ENCODE data around the gene WNT9B.

Gene WNT9B, protein sequence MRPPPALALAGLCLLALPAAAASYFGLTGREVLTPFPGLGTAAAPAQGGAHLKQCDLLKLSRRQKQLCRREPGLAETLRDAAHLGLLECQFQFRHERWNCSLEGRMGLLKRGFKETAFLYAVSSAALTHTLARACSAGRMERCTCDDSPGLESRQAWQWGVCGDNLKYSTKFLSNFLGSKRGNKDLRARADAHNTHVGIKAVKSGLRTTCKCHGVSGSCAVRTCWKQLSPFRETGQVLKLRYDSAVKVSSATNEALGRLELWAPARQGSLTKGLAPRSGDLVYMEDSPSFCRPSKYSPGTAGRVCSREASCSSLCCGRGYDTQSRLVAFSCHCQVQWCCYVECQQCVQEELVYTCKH

DNA sequence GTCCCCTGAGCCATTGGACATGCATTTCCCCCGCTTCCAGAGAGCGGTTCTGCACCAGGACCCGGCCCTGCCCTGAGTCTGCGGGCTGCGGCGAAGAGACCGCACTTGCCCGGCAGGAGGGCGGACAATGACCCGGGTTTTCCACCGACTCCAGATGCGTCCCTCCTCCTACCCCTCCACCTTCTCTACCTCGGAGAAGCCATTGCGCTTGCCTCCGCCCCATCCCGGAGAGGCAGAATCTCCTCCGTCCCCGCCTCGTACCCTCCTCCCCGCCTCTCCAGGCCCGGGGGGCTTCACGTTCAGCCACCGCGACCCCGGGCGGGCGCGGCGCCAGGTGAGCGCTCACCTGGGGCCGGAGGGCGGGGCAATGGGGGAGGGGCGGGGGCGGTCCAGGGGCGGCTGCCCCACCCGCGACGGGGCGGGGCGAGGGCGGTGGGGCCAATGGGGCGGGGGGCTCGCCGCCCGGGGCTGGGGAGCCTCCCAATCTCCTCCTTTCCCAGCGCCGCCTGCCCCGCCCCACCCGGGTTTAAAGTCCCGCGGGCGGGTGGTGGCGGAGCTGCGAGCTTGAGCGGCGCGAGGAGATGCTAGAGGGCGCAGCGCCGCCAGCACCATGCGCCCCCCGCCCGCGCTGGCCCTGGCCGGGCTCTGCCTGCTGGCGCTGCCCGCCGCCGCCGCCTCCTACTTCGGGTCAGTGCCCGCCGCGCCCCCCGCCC, at the start of gene WNT9B:
WNT9B (plus strand) TSS at position 555 of the 713 bp plus-strand sequence; CDS start at position 611, 56 bp downstream.
- DNase-seq: no peak

DNA sequence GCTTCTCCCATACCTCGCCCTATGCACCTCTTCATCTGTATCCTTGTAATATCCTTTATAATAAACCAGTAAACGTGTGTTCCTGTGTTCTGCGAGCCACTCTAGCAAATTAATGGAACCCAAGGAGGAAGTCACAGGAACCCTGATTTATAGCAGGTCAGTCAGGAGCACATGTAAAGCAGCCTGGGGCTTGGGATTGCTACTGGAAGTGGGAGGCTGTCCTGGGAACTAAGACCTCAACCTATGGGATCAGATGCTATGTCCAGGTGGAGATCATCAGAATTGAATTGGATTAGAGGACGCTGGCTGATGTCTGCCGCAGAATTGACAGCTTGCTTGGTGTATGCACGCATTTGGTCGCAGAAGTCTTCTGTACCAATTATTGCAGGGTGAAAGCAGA, 48.6 kb upstream of the WNT9B start:
- no peak for DNase-seq

DNA sequence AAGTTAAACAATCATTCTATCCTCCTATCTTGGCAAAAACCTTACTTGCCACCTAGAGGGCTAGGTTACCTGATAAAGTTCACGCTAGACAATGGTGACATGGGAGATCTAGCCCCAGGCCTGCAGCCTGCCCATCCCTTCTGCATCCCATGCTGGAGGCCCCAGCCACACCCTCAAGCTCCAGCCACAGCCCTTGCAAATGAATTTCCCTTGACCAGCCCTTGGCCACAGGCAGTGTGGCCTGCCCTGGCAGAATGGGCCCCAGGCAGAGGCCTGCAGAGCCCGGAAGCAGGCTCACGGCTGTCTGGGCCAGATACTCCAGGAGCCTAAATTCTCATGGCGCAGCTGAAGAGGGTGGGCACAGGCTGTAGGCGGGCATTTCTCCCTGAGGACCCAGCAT, 47.8 kb upstream of the WNT9B start:
- DNase-seq: no peak

DNA sequence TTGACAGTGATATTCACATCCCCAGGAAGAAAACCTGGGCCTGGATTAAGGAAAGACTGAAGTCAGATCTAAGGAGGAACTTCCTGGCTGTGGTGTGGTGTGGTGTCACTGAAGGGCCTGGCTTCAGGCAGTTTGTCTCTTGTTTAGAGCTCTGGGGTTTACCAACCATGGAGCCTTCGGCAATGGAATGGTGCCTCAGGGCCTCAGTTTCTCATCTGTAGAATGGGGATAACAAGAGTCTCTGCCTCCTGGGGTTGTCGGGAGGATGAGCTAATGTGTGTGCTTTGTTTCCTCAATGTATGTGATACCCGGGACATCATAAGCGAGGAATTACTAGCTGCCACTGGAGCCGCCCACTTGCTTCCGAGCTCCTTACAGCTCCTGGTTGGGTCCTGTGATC, 45.6 kb upstream of the WNT9B start:
- DNase-seq: no peak

DNA sequence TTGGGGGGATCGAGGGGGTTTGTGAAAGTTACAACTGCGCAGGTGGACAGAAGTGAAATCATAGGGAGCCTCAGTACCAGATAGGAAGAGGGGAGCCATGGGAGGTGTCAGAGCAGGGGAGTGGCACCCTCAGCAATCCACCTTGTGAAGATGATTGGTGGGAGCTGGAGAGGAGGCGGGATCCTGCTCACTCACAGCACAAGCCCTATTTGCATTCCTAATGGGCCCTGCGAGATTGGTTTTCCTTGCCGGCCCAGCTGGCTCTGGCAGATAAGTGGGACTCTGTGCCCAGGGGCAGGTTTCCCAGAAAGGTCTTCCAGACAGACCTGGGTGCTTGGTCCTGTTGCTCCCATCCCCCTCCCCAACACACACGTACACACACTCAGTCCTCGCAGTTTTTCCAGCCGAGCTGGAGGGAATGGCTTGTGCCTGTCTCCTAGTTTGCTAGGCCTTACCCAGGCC, 42.2 kb upstream of the WNT9B start:
- DNase-seq: no peak

DNA sequence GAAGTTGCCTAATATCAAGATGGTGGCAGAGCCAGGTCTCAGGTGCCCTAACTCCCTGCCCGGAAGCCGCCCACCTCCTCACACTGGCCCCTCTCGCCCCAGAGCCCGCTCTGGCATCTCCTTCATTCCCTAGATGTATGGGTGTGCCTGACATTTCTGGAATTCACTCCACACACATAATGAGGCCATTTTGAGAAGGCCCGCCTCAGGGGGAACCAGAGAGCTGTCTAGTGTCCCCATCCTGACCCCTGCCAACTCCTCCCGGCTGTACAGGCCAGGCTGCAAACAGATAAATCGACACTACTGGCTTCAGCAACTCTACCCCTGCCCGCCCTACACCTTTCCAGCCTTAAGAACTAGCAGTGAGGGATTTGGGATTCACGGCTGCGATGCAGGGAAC, 40.5 kb upstream of the WNT9B start:
- no peak for DNase-seq

DNA sequence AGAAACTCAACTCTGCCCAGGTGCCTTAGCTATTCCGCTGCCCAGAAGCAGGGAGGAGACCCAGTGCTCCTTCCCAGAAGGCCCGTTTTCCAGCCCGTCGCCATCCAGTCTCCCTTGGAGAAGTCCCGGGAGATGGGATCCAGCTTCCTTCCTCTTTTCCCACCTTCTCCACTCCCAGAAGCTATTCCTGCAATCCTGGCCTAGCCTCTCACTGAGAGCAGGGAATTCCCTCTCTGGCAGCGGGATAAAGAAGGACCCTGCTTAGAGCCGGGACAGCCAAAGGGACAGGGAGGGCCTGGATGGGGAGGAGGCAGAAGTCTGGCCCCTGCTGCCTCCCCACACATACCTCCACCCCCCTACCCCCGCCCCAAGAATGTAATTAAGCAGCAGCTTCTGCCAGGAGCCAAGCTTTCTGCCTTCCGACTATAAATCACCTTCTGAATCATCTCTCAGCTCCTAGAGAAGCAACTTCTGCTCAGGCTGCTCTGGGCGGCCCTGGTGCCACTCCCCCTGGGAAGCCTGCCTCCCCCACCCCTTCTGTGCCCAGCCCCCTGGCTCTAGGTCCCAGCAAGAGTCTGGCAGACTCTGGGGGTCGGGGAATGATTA, 39.3 kb upstream of the WNT9B start:
- no peak for DNase-seq

DNA sequence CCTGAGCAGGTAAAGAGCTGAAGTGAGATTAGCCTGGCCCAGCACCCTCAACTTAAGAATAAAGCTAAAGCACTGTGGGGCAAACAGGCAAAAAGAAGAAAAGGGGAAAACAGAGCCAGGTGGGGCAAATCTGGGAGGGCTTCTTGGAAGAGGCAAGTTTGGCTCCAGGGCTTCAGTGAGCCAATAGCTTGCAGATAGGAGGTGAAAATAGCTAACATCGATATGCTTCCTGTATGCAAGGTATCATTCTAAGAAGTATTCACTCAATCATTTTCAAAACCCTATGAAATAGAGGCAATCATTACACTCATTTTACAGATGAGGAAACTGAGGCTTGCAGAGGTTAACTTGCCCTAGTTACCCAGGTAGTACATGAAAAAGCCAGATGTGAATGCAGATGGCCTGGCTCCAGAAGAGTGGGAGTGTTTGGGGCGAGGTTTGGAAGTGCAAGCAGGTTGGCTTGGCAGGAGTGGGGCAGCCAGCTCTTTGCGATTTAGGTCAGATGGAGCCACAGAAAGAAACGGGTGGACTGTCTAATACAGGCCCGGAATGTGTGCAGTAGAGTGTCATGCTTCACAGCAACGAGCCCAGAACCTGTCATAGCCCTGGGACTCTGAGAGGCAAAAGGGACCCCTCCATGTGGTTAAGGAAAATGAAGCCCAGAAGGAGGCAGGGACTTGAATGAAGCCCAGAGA, 38.6 kb upstream of the WNT9B start:
- DNase-seq: no peak

DNA sequence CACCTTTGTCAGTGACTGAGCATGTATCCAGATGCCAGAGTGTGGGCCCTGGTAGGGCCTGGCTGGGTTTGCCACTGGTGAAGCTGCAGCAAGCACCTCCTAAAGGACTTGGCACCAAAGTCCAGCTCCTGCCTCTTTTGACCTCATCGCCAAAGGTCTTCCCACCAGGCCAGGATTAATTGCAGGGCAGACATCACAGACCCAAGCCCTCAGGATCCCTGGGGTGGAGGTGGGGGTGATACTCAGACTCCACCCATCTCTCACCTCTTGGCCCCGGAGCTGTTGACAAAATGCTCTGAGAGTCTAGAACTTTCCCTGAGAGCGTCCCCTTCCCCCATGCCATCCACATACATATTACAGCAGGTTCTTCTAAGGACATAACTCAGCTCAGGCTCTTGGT, 37.5 kb upstream of the WNT9B start:
- no peak for DNase-seq

DNA sequence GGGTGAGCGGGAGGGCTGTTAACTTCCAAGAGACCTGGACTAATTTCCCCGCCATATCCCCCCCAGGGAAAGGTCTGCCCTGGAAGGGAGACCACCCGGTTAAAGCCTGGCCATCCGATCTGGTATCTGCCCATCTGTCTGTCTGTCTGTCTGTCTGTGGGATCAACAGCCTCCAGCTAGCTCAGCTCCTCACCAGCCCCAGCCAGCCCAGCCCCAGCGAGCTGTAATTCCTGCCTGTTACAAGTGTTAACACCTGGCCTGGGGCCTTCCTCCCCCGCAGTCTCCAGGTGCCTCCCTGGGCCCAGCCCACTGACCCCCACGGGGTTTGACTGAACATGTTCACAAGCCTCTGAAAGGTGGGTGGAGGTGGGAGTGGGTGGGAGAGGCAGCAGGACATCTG, 36.9 kb upstream of the WNT9B start:
- no peak for DNase-seq

DNA sequence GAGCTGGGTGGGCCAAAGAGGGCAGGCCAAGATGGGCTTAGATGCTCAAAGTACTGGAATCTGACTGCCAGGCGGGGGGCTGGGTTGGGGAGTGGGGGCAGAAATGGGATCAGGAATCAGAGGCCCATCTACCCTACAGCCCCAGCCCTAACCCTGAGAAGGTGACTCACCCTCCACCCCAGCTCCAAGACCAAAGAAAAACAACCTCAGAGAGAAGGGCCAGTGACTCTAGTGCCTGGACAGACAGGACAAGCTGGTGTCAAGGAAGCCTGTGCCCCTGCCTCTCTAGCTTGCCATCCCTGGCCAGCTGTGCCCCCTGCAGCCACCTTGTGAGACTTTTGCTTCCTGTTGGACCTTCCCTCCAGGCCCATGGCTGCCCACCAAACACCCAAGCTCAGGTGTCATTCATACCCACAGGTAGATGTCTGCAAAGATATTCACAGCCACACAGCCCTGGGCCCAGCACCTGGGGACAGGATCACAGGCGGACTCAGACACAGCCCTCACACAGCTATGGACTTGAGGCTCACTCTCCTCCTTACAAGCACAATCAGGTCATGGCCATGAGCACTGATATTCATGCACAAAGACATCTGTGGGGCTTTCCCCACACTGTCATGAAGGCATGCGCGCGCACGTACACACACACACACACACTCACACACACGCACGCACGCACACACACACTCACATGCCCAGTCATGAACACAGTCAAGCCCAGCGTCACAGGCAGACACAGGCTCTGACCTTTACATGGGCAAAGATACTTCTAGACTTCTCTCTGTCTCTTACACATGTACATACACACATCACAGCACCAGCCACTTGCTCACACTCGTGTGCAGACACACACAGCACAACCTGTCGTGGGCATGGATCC, 35.7 kb upstream of the WNT9B start:
- DNase-seq: no peak

DNA sequence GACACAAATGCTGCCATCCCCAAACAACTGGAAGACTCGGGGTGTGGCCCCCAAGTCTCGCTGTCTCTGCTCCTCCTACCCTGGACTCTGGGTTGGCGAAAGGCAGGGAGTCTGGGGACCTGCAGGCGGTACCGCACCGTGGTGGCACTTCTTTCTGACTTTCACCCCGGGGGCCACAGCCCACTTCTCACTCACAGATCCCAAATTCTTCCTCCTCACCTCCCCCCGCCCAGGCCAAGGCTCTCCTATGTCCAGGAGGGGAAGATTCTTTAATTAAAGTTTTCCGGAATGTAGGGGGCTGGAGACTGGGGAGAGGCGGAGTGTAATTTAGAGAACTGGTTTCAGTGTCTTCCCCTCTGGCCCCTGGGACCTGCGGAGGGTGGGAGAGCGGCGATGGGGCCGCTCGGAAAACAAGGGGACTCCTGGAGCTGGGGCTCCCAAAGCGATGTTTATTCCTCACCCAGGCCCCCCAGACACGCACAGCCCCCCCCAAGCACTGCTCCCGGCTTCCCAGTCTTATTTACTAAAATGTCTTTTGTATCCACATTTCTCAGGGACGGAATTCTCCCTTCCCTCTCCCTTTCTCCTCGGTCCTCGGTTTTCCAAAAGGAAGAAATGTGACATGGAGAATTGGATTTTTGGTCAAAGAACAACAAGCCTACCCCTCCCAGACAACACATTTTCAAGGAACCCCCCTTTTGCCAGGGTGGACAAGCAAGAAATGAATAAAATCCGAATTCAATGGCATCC, 34.1 kb upstream of the WNT9B start:
- no peak for DNase-seq

DNA sequence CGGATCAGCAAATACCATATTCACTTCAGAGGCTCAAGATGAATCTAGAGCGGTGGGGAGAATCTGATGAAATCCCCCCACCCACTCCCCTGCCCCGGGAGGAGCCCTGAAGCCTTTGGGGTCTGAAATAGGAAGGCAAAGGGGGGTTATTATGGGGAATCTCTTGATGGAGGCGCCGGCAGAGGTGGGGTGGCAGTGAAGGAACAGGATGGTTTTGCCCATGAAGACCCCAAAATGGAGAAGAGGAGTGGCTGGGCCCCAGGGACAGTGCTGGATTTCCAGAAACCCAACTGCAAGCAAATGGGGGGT, 33.5 kb upstream of the WNT9B start:
- no peak for DNase-seq

DNA sequence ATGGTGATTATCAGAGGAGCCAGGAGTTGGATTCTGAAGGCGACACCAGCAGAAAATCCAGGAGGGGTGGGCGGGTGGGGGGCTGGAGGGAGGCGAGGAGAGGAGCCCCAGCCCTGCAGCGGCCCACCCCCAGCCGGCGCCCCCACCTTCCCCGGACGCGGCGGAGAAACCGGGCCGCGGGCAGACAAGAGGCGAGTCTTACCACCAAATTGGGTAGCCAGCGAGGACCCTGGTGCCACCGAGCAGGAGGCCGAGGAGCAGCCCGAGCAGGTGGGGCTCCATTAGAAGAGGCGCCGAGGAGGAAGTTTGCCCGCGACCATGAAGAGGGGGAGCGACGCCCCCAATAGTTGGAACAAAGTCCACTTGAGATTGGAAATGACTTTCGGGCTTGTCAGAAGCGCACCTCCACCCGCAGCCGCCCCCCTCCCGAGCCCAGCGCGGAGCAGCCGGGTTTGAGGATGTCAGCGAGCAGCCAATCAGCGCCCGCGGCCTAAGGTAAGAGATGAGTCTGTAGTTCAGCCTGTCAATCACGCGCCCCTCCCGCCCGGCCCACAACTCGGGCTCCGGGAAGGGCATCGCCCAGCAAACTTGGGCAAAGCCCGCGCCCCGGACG, 33.0 kb upstream of the WNT9B start, which contains the start of gene WNT3:
WNT3 (minus strand) TSS at position 377 of the 613 bp plus-strand sequence; CDS start at position 282, 95 bp downstream.
- peak; percentile 14 for DNase-seq

DNA sequence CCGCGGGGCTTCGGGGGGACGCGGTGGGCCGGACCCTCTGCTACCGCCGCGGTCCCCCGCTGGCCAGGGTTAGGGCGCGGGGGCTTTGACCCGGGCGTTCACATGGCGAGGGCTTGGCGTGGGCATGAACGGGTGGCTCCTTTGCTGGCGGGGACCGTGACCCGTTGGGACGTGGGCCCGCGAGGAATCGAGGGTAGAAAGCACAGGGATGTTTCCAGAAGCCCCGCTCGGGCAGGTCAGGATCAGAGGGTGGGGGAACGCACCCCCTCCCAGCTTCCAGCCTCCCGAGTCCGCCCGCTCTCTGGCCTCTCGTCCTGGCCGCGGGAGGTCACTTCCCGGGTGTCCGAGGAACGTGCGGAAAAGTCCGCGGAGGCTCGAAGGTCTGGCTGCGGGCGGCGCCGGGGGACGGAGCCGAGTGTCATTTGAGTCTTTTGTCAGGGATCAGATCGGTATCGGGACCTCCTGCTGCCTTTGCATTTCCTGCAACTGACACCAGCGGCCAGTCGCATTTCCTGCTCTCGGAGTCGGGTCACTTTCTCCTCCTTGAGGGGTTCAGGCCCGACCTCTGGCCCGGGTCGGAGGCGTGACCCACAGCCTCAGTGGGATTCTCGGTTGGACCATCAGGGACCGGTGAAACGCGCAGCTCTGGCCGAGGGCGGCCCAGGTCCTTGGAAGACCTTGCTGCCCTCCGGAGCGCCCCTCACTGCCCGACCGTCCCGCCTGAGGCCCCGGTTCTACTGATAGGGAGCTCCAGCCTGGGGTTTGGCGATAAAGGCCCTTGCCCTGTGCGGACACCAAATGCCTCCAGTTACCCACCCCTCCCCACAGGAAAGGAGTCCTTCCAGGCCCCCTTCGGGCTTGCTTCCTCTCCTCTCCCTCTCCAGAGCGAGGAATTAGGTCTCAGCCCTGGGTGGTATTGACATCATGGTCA, 32.2 kb upstream of the WNT9B start:
- no peak for DNase-seq

DNA sequence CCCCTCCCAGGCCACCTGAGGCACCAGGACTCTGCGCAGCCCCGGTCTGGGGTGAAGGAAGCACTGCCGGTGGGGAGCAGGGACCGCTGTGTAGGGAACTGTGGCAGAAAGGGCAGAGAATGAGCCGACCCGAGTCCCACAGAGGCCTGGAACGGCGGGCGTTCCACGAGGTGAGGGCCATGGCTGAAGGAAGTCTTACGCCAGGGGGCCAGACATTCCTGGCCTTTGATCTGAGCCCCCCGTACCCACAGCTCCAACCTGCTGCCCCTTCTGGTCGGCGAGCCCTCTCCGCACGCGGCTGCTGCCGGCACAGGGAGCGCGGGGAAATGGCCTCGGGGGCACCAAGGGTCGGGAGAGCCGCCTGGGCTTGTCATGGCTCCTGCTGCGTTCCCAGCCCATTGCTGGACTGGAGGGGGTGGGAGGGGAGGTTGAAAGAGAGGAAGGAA, 31.5 kb upstream of the WNT9B start:
- DNase-seq: no peak

DNA sequence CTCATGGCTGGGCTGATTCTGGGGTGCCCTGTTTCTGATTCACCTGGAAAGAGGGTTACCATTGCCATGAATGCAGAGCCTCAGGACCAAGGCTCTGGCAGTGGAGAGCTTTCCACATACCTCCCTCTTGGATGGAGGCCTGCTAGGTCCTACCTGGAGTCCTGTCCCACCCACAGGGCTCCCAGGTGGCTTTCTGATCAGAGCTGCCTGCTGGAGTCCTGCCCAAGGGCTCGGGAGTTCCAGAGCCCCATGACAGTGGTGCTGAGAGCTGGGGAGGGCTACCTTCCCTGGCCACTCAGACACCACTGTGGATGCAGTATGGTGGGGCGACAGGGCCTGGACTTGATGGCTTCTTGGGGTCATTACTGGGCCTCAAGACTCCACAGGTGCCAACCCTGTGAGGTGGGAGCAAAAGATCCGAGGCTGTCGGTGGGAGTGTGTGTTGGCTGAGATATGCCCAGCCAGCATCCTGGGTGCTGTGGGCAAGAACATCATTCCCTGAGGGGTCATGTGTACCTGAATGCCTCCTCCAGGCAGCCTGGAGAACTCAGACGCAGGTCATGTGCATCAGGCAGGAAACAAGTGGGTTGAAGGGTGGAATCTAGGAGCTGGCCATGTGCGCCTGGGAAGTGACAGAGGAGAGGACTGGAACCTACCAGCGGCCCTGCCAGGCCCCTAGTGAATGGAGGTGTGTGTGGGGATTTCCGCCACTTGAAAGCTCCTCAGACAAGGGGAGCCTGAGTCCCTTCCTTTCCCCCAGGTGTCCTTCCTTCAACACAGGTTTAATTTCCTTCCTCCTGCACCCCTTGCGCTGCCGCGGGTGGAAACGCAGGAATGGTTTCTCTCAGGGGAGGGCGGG, 30.6 kb upstream of the WNT9B start:
- DNase-seq: no peak

DNA sequence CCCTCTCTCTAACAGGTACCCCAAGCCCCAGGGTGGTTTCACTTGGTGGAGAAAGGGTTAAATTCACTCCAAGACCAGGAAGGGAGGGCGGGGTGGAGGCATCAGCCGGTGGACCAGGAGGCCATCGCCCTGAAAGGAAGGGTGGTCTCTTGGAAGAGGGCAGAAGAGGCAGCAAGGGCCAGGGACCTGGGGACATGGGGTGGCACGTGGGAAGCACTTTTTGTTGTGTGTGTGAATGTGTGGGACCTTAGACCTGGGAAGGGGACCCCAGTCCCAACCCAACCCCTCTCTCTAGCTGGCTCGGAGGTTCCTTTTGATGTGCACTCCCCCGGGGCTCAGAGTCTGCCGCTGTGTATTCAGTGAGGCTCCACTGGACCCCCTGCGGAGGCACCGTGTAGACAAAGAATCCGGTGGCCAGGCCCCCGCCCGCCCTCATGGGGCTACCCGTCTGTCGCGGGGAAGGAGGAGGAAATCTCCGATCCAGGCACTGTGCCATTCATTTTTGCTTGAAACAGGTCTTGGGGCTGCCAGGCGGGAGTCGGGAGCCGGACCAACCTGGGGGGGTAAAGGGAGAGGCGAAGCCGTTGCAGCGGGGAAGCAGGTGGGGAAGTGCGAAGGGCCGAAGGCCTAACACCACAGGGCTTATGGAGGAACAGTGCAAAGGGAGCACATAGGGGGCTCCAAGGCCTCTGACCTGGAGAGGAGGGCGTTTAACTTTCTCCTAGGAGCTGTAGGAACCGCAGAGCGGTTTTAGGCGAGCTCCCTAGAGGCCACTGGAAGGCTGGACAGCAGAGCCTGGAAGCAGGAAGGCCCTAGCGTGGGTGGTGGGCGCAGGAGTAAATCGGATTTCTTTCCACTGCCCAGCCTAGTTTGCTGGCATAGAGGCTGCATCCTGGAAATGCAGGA, 29.6 kb upstream of the WNT9B start:
- no peak for DNase-seq
